NCI-H2196 treated with DMSO at 0.1 percent for 48 hours (cell line): Measurements from ENCODE around the gene CRYBB3.
"Not testable (repeated sequence)": the region's sequence is repeated elsewhere in the genome, so short reads cannot be mapped to it uniquely, and the experiment has no call there.

Experiments used
- DNase-seq: peaks from one replicate; lab custom pipeline; 2025; ENCODE audit not compliant: unreplicated experiment; lab: John Stamatoyannopoulos, UW

Gene CRYBB3

DNA sequence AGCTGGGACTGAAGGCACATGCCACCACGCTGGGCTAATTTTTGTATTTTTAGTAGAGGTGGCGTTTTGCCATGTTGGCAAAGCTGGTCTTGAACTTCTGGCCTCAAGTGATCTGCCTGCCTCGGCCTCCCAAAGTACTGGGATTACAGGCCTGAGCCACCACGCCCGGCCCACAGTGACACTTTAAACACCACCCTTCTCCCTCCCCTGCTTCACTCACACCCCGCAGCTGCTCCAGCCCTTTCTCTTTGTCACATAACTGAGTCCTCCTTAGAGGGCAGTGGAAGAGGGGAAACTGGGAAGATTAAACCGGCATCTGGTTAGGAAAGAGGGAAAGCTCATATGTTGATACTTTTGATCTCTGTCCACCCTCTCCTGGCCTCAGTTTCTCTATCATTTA lies 4.9 kb downstream of the CRYBB3 start:
- not testable (repeated sequence) for DNase-seq

DNA sequence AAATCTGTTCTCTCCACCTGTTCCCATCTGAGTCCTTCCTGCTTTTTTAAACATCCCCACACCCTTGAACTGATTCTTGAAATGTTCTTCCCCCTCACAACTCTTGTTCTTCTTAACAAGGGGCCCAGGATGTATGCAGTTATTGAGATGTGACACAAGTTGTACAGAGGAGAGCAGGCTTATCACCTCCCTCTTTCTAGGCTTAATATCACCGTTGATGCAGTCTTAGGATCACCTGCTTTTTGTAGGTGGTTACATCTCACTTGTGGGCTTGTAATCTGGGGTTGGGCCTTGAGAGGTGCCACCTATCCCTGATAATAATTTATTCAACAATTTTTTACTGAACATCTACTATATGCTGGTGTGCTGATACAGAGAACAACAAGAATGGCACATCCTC lies 6.2 kb downstream of the CRYBB3 start:
- DNase-seq = no peak

DNA sequence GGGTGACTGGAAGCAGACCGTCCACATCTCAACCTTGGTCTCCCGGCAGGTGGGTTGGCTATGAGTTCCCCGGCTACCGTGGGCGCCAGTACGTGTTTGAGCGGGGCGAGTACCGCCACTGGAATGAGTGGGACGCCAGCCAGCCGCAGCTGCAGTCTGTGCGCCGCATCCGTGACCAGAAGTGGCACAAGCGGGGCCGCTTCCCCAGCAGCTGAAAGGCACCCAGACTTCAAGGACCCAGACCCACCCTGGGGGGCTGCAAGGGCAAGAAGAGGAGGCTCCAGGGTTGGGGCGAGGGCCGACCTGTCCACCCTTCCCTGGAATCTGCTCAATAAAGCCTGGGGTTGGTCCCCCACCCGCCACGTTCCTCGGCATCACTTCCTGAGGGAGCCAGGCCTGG lies 7.3 kb downstream of the CRYBB3 start:
- DNase-seq = no peak

DNA sequence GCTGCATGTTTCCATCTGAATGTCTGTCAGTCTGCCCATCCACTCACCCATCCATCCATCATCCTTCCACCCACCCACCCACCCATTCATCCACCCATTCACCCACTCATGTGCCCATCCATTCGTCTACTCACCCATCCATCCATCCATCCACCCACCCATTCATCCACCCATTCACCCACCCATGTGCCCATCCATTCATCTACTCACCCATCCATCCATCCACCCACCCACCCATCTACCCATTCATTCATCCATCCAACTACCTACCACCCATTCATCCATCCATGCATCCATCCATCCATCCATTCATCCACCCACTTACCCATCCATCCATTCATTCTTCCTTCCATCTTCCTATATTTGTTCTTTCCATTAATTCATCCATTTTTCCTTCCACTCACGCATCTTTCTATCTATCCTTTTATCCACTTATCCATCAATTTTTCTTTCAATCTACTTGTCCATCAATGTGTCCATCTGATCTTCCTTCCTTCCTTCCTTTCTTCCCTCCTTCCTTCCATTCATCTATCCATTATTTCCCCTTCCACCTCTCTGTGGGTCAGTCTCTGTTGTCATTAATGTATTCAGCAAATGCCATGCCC lies 8.0 kb downstream of the CRYBB3 start:
- DNase-seq = no peak

DNA sequence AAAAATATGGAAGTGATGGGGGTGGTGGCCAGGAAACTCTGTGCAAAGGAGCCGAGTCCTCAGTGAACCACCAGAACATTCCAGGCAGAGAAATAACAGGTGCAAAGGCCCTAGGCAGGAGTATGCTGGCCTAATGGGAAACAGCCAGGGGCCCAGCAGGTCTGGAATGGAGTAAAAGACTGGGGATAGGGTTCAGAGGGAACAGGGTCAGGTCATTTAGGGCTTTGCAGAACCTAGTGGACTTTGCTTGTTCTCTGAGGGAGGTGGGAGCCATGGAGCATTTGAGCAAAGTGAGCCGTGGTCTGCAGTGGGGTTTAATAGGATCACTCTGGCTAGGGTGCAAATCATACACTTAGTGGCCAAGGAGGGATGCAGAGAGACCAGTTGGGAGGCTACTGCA lies 8.7 kb downstream of the CRYBB3 start:
- no peak for DNase-seq

DNA sequence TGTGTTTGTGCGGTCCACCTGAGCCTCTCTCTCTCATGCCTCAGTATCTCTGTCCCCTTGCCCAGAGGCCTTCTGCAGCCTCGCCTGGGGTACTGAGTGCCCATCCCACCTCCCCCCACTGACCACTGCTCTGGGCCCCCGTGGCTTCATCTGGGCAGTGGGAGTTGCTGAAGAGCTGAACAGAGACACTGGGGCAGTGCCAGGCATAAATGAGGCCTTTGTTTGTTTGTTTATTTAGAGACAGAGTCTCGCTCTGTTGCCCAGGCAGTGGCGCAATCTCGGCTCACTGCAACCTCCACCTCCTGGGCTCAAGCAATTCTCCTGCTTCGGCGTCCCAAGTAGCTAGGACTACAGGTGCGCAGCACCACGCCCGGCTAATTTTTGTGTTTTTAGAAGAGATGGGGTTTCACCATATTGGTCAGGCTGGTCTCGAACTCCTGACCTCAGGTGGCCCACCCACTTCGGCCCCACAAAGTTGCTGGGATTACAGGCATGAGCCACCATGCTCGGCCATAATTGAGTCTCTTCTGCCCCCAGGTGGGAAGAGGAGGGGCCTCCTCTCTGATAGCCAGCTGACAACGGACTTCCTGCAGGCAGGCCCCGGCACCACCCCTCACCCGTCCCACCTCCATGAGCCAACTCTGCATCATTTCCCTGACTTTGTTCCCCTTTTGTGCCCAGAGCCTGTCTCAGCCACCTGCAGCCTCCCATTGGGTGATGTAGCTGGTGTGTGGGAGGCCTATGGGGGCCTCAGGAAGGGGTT lies 9.3 kb downstream of the CRYBB3 start:
- DNase-seq = no peak

DNA sequence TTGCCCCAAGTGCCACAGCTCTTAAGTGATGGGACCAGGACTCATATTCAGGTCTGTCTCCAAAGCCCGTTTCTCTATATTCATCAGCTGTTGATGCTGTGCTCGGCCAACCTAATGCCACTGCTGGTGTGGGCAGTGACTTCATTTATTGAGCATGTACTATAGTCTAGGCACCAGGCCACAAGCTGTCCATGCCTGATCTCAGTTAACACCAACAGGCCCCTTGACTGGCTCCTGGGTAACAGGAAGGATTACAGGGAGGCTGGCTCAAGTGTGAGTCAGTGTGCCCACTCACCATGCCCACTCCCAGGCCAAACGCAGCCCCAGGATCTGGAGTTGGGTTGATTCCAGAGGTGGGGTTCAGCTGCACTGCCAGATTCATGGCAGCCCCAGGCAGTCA lies 11.1 kb downstream of the CRYBB3 start:
- DNase-seq = no peak

DNA sequence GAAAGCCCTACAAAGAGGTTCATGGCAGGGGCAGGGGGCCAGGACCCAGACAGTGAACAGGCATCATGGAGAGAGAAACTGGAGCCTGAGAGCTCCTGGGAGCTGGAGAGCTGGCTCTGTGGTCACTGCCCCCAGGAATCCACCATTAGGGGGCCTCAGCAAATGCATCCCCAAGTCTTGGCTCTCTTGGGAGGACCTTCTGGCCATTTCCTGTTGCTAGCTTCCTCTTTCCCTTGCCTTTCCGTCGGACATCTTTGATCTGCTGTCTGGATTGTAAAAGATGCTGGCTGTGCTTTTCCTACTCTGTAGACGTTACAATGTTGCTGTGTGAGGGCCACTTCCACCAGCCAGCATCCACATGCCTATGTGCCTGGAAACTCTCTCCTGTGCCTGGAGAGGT lies 12.7 kb downstream of the CRYBB3 start:
- DNase-seq = no peak

DNA sequence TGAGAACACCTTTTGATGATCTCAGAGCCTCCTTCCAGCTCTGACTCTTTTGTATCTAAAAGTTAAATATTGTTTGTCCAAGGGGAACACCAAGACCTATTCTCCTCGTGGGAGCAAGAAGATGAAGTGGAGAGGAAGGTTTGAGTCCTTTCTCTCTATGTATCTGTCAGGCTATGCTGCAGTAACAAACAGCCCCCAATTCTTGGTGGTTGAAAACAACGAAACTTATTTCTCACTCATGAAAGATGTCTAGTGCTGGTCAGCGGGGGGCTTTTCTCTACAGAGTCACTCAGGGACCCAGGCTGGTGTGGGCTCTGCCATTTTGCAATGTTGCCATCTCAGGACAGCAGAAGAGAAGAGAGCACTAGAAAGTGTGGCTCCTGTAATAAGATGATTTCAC lies 13.6 kb downstream of the CRYBB3 start:
- DNase-seq = no peak

DNA sequence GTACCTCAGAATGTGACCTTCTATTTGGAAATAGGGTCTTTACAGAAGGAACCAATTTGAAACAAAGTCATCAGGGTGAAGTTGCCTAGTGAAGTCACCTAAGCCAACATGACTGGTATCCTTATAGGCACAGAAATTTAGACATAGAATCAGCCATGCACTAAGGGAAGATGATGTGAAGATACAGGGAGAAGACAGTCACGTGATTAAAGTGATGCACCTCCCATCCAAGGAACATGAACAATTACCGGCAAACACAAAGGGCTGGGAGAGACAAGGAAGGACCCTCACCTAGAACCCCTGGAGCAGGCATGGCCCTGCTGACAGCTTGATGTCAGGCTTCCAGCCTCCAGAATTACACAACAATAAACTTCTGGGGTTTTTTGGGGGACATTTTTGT lies 16.6 kb downstream of the CRYBB3 start:
- DNase-seq = no peak

DNA sequence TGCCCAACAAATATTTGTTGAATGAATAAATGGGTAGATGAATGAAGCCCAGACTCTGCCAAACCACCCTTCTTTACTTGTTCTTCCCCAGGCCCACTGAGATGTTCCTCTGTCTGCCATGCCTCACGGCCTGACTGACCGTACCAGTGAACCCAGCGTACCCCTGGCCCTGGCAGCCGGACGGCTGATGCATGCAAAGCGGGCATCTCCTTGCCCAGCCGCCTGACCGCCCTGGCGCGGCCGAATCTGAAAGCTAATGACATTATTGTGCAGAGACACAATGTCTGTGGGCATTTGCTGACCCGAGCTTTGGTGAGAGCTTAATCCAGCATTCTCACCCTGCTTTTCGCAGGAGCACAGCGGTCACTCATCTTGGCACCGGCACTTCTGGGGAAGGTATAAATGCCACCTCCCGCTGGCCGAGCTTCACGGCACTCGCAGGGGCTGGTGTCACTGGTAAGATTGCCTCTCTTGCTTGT lies 19.6 kb downstream of the CRYBB3 start, which contains the start of gene CRYBB2:
Gene CRYBB2 (plus strand): TSS at position 429 of the 479 bp plus-strand sequence. CDS start 1,791 bp downstream, outside the sequence.
- DNase-seq = no peak

DNA sequence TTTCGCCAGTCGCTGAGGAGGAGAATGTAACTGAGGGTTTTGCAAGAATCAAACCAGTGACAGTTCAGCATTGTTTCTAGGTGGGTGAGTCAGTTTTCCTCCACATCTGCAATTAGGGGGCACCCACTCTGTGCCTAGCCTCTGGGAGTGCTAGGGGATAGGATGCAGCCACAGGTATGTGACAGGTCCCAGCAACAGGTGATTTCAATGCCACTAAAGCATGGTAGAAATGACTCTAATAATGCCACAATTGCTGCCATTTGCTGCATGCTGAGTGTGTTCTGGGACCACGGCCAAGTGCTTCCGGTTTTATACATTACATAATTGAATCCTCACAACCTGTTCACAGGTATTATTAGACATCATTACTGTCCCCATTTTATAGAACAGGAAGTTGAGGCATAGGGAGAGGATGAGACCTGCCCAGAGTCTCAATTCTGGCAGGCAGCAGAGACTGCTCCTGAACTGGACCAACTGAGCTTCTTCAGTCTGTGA lies 20.3 kb downstream of the CRYBB3 start:
- DNase-seq = no peak

DNA sequence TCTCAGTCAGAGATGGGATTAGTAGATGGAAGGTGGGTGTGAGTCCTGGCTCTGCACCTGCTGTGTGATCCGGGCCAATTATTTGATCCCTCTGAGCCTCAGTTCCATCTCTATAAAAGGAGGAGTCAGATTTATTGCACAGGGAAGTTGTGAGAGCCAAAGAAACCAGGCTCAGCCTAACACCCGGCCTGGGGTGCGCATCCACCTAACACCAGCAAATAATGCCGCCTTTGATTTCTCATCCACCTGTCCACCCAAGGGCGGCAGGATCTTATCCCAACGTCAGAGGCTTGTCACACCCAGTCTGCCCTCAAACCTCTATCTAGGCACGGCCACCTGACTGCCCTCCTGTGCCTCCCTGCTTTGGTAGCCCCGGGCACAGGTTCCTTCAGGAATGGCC lies 22.1 kb downstream of the CRYBB3 start:
- DNase-seq = no peak

DNA sequence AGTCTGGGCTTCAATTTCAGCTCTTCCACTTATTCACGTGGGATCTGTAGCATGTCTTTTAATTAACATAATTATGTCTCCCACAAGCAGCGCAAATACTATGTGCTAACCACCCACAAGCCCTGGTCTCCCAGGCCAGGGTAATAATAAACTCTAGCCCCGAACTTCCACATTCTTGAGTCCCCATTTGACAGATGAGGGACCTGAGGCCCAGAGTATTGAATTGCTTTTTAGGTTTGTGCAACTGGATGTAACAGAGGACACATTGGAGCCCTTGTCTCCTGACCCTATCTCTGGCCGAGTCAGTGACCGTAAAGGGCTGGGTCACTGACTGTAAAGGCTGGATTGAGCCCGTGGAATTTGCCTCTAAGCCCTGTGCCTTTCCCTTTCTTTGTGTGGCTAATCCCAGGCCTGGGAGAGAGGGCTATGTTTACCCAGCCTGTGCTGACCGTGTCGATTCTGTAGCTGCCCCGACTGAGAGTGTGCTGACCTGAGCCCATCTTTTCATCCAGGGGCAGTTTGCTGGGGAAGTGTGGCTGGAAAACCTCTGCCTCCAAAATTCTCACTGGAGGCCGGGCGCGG lies 23.7 kb downstream of the CRYBB3 start:
- DNase-seq = no peak

DNA sequence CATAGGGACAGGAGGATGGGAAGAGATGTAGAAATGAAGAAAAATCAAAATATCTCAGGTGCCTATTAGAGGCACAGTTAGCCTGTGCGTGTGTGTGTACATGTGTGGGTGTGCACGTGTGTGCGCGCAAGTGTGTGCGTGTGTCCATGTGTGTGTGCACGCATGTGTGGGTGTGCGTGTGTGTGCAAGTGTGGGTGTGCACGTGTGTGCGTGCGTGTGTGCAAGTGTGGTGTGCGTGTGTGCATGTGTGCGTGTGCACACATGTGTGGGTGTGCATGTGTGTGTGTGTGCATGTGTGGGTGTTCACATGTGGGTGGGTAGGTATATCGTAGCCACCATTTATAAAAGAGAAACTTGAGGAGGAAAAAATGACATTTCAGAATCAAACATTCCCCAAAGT lies 29.2 kb downstream of the CRYBB3 start:
- DNase-seq = no peak

DNA sequence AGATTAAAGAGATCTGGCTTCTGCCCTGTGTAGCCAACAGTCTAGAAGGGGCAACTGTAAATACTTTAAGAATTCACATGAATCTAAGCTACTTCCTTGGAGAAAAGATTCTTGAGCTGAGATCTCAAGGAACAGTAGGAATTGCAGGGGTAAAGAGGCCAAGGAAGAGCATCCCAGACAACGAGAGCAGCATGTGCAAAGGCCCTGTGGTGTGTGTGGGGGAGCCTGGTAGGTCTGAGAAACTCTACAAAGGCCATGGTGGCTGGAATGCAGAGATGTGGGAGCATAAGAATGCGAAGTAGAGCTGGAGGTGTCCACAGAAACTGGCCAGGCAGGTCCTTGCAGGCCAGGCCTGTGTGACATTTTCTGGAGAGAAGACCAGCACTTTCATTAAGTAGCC lies 31.1 kb downstream of the CRYBB3 start:
- DNase-seq = not testable (repeated sequence)

DNA sequence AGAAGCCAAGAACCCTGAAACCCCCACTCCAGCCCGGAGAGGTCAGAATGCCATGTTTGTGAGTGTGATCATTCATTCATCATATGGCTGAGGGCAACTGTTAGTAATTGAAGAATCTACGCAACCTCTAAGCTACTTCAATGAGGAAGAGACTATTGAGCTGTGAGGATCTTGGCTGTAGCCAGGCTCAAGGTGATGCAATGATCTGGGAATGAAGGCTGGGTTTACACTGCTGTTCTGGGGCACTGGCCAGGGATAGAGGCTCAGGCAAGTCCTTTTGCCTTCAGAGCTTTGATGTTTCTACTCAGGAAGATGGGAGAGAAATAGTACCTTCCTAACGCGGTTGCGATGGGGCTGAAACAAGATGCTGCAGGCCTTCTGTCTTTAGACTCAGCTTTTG lies 32.6 kb downstream of the CRYBB3 start:
- no peak for DNase-seq

DNA sequence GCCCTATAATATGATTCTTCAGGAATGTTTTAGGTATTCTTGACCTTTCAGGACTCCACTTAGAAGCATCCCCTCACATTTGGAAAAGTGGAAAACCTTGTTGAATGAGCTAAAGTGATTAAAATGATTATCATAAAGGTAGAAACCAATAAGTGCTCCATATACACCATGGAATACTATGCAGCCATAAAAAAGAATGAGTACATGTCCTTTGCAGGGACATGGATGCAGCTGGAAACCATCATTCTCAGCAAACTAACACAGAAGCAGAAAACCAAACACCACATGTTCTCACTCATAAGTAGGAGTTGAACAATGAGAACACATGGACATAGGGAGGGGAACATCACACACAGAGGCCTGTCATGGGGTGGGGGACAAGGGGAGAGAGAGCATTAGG lies 34.0 kb downstream of the CRYBB3 start:
- not testable (repeated sequence) for DNase-seq

DNA sequence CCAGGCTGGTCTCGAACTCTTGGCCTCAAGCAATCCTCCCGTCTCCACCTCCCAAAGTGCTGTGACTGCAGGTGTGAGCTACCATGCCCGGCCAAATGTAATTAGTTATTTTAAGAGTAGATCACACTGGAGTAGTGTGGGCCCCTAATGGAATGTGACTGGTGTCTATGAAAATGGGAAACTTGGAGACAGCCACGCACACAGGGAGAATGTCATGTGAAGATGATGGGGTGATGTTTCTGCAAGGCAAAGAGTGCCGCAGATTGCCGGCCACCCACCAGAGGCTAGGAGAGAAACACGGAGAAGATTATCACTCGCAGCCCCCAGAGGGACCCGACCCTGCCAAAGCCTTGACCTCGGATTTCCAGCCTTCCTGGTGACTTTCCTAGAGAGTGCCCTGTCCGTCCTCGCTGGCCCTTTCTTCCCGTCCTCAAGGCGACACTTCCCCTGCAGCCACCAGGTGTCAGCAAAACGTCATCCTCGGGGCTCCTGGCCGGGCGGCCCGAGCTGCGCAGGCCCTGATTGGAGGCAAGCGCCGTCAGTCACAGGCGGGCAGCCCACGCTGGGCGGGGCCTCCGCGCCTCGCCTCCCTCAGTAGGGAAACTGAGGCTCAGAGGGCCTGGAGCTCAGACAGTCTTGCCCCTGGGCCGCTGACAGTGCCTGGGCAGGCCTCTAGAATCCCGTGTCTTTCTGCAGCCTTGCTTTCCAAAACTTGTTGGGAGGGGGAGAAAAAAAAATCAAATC lies 36.1 kb downstream of the CRYBB3 start:
- peak; percentile 24 for DNase-seq

DNA sequence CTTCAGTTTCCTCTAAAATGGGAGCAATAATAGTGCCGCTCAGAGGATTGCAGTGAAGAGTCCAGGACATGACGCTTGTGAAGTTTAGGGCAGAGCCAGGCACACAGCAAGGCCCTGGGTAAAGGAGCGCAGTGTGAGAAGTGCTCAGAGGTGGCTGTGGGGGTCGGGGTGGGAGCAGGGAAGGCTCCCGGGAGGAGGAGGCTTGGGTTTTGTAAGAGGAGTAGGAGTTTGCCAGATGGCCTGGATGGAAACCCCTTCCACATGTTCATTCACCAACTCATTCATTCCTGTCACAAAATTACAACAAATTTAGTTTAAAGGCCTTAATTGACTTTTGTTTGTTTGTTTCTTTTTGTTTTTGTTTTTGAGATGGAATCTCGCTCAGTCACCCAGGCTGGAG lies 36.8 kb downstream of the CRYBB3 start:
- DNase-seq = no peak

DNA sequence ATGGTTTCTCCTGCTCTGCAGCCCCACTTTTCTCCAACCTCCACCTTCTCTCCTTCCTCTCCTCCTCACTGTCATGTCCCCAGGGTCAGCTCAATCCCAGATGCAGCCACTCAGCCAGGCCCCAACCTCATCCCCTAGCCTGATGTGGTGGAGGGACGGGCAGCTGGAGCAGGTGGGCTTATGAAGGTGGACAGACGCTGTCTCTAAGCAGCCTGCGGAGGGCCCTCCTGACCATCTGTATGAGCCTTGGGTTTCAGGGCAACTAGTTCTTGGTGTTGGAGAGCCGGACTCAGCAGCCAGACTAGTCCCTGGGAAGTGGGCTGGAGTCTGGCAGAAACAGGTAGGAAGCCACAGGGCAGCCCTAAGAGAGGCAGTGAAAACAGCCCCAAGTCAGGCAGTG lies 37.8 kb downstream of the CRYBB3 start:
- DNase-seq = no peak
